NB4 (cell line): ENCODE results near the gene RASL10B.
A peak's percentile ranks its signal among the peaks of the same experiment; 100 is the strongest.

Experiments
- DNase-seq: peaks from one replicate; pipeline ENCODE4 v3.0.0; 2010; ENCODE audit warnings: low read depth
- H3K4me3 ChIP-seq: one replicate; pipeline ENCODE4 v1.5.1; 2011; ENCODE audit warnings: mild to moderate bottlenecking, low read depth, low read length, moderate library complexity
- MYC ChIP-seq: IDR thresholded peaks from 2 replicates; pipeline ENCODE4 v1.6.1; 2011; ENCODE audit warnings: low read depth, low read length
- POLR2A ChIP-seq: IDR thresholded peaks from 2 replicates; pipeline ENCODE4 v1.6.1; 2011; ENCODE audit warnings: mild to moderate bottlenecking; ENCODE audit not compliant: insufficient read length; ENCODE audit errors: extremely low read depth
- TF ChIP-seq, protein P1 (sequence below): IDR thresholded peaks from one replicate; pipeline ENCODE4 v1.5.1; 2012; ENCODE audit warnings: low read depth, low read length
- TF ChIP-seq, protein P2 (sequence below): IDR thresholded peaks from 2 replicates; pipeline ENCODE4 v1.6.1; 2011; ENCODE audit warnings: low read depth, low read length

The RASL10B gene

DNA sequence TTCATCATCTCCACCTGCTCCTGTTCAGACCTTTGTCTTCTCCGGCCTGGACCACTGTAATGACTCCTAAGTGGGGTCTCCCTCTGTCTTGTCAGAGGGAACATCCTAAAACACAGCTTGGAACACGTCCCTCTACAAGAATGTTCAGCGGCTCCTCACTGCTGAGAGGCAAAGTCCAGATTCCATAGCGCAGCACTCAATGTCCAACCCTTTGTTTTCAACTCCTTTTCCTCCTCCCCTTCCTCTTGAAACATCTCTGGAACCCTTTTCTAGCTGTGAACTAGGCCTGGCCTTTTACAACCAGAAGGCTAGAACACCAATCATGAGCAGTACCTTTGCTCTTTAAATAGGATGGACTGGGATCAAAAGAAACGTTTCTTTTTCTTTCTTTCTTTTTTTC, 30.2 kb downstream of the RASL10B start:
- no peak overlapping the region for H3K4me3 ChIP-seq
- TF ChIP-seq MYC (no peak), POLR2A (no peak)
- TF ChIP-seq, protein P1, sequence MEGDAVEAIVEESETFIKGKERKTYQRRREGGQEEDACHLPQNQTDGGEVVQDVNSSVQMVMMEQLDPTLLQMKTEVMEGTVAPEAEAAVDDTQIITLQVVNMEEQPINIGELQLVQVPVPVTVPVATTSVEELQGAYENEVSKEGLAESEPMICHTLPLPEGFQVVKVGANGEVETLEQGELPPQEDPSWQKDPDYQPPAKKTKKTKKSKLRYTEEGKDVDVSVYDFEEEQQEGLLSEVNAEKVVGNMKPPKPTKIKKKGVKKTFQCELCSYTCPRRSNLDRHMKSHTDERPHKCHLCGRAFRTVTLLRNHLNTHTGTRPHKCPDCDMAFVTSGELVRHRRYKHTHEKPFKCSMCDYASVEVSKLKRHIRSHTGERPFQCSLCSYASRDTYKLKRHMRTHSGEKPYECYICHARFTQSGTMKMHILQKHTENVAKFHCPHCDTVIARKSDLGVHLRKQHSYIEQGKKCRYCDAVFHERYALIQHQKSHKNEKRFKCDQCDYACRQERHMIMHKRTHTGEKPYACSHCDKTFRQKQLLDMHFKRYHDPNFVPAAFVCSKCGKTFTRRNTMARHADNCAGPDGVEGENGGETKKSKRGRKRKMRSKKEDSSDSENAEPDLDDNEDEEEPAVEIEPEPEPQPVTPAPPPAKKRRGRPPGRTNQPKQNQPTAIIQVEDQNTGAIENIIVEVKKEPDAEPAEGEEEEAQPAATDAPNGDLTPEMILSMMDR = no peak
- TF ChIP-seq, protein P2, sequence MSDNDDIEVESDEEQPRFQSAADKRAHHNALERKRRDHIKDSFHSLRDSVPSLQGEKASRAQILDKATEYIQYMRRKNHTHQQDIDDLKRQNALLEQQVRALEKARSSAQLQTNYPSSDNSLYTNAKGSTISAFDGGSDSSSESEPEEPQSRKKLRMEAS = no peak
- no peak for DNase-seq

GRCh38 chr17:35763767-35764122, 32.3 kb downstream of the RASL10B start:
- DNase-seq = no peak
- peak overlapping the region; percentile 13 for H3K4me3 ChIP-seq
- TF ChIP-seq, protein P1 = no peak
- TF ChIP-seq, protein P2 = no peak
- no peak for TF ChIP-seq POLR2A
- TF ChIP-seq MYC = no peak

- H3K4me3 ChIP-seq = peak overlapping the region; percentile 56
- DNase-seq = peak; percentile 97
- TF ChIP-seq POLR2A = peak; percentile 30
- TF ChIP-seq, protein P2 = peak; percentile 72
- TF ChIP-seq MYC = peak; percentile 78
- TF ChIP-seq, protein P1 = peak; percentile 88
These were observed 32.9 kb downstream of the RASL10B start for GRCh38 chr17:35764123-35764991.

DNA sequence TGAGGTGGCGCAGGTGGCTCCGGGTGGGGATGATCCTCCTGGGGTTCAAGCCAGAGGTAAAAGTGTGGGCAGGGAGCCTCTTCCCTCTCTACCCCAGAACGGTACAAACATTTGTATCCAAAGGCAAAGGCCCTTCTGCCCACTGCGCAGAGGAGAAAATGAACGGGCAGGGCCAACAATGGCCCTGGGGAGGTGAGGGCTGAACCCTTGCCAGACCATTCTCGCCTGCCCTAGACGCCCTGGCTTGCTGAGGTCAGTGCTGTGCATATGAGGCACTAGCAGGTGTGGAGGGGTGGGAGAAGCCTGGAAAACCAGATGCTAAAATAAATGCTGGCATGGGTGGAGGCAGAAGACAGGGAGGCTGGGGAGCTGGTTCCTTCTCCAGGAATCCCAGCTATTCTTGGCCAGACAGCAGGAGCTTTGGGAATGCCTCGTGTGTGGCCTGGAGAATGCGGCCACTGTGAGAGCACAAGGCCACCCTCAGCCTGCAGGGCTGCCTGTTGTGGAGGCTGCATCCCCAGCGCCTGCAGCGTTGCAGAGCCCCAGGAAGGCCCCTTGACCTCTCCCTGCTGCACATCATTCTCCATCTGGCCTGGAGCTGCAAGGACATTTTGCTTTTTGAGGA, 33.8 kb downstream of the RASL10B start:
- TF ChIP-seq, protein P2 = no peak
- TF ChIP-seq MYC = no peak
- no peak for DNase-seq
- peak overlapping the region; percentile 56 for H3K4me3 ChIP-seq

- TF ChIP-seq POLR2A (no peak), MYC (no peak)
- TF ChIP-seq, protein P2 = no peak
- TF ChIP-seq, protein P1 = no peak
- no peak for DNase-seq
- no peak overlapping the region for H3K4me3 ChIP-seq
These were observed 34.5 kb downstream of the RASL10B start for GRCh38 chr17:35765756-35766488.

DNA sequence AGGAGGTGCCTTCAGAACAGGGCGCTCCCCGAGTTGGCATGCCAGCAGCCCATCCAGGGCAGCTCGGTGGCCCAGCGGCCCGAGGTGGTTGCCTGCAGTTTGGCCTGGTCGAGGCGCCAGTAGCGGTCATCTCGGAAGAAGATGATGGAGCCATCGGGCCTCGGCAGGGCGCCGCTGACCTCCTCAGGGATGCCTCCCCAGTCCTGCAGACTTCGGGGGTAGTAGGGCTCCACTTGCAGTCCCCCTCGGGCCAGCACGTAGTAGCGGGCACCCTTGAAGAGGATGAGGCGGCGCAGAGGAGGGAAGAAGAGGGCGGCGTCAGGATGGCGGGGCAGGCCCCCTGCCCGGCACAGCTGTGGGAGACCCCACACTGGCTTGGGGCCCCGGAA, 35.0 kb downstream of the RASL10B start:
- TF ChIP-seq POLR2A (no peak), MYC (no peak)
- TF ChIP-seq, protein P2 = no peak
- TF ChIP-seq, protein P1 = no peak
- DNase-seq = no peak
- no peak overlapping the region for H3K4me3 ChIP-seq
